ENCODE measurements around the gene RNF5.

GRCh38 chr6:32147401-32148132 is 30.6 kb upstream of the RNF5 start:
- TF ChIP-seq CTCF (IDR thresholded peaks at IDR 0.05) (no peak), POLR2A (IDR thresholded peaks at IDR 0.05) (no peak)

Measured in esophagus squamous epithelium (tissue), 4 donors.